ENCODE data around the gene HERC2. TPM values are rescaled to one million over a fixed set of nuclear protein-coding genes. Genes with fewer than 3 reads are reported as not detected.
"Not testable (repeated sequence)": the region's sequence is repeated elsewhere in the genome, so short reads cannot be mapped to it uniquely, and the experiment has no call there.

The HERC2 gene
- total and polyA plus RNA-seq, 2 of the 4 experiments (the other 2 are of a cell fraction), result 20.8 to 28.9 TPM

GRCh38 chr15:28202124-28202523, 119.9 kb downstream of the HERC2 start:
- H3K23ac ChIP-seq (ENCODE audit: low read depth, low read length); H3K4me2 ChIP-seq (ENCODE audit: low read depth, low read length); in situ Hi-C loops (cut with MboI; ENCODE audit: low sequenced_read_pairs); H2BK5ac ChIP-seq (ENCODE audit: low read depth, low read length, poor library complexity, severe bottlenecking); H4K91ac ChIP-seq (ENCODE audit: insufficient read depth, low read depth, low read length); H2BK120ac ChIP-seq (ENCODE audit: low read depth, low read length); POLR2A ChIA-PET (ENCODE audit: unreplicated experiment); H2AK9ac ChIP-seq (replicated peaks; ENCODE audit: low read depth, low read length, poor library complexity); H3K9me1 ChIP-seq (ENCODE audit: insufficient read depth, low read length); H3K9ac ChIP-seq (ENCODE audit: low read depth, low read length); H3K14ac ChIP-seq (replicated peaks; ENCODE audit: low read depth, low read length); H3K27ac ChIP-seq (ENCODE audit: insufficient read depth, low read length); H3K9me3 ChIP-seq (ENCODE audit: control insufficient read depth, insufficient read depth, low read length); H2BK15ac ChIP-seq (ENCODE audit: low read depth, low read length); H2AK5ac ChIP-seq (ENCODE audit: low read depth, low read length); BruUV-seq (replicated peaks); H3K18ac ChIP-seq (ENCODE audit: low read depth, low read length); ATAC-seq (ENCODE audit: low read depth); H2BK20ac ChIP-seq (ENCODE audit: low read depth, low read length); H2AFZ ChIP-seq (replicated peaks; ENCODE audit: low read length, poor library complexity); DNase-seq; H3K4ac ChIP-seq (ENCODE audit: low read depth, low read length); CTCF ChIA-PET; H3K4me3 ChIP-seq (ENCODE audit: insufficient read depth, low read depth, low read length); intact Hi-C loops (cut with micrococcal nuclease); dilution Hi-C loops (cut with HindIII; ENCODE audit: low sequenced_read_pairs, unreplicated experiment); H3K56ac ChIP-seq (ENCODE audit: extremely low read depth, insufficient read depth, low read length); H4K20me1 ChIP-seq (ENCODE audit: insufficient read depth, low read length); H3K4me1 ChIP-seq (ENCODE audit: control insufficient read depth, insufficient read depth, low read length); H4K8ac ChIP-seq (ENCODE audit: low read depth in 2 of 2, low read length in 2 of 2); H3K36me3 ChIP-seq (ENCODE audit: control insufficient read depth, insufficient read depth, low read length); H3K27me3 ChIP-seq (ENCODE audit: control insufficient read depth, insufficient read depth, low read length); H3K79me1 ChIP-seq (ENCODE audit: low read depth in 1 of 2, low read length in 2 of 2); H4K5ac ChIP-seq (ENCODE audit: low read depth, low read length): not testable (repeated sequence)
- WGBS, 2 experiments (ENCODE audit: extremely low coverage in 2 of 2, insufficient read length in 1 of 2), result no CpG with 5 or more reads among the region's 23 CpGs

- H3K56ac ChIP-seq (ENCODE audit: extremely low read depth, insufficient read depth, low read length); POLR2A ChIA-PET (ENCODE audit: unreplicated experiment); H3K27ac ChIP-seq (ENCODE audit: insufficient read depth, low read length); in situ Hi-C loops (cut with MboI; ENCODE audit: low sequenced_read_pairs); H4K20me1 ChIP-seq (ENCODE audit: insufficient read depth, low read length); H2BK15ac ChIP-seq (ENCODE audit: low read depth, low read length); H2BK120ac ChIP-seq (ENCODE audit: low read depth, low read length); H3K23ac ChIP-seq (ENCODE audit: low read depth, low read length); H4K91ac ChIP-seq (ENCODE audit: insufficient read depth, low read depth, low read length); ATAC-seq (ENCODE audit: low read depth); DNase-seq; H3K27me3 ChIP-seq (ENCODE audit: control insufficient read depth, insufficient read depth, low read length); BruUV-seq (replicated peaks); H3K14ac ChIP-seq (replicated peaks; ENCODE audit: low read depth, low read length); H2AFZ ChIP-seq (replicated peaks; ENCODE audit: low read length, poor library complexity); CTCF ChIA-PET; H2AK5ac ChIP-seq (ENCODE audit: low read depth, low read length); H3K36me3 ChIP-seq (ENCODE audit: control insufficient read depth, insufficient read depth, low read length); H3K9me3 ChIP-seq (ENCODE audit: control insufficient read depth, insufficient read depth, low read length); H2BK20ac ChIP-seq (ENCODE audit: low read depth, low read length); H3K4me1 ChIP-seq (ENCODE audit: control insufficient read depth, insufficient read depth, low read length); H4K8ac ChIP-seq (ENCODE audit: low read depth in 2 of 2, low read length in 2 of 2); H3K79me1 ChIP-seq (ENCODE audit: low read depth in 1 of 2, low read length in 2 of 2); H3K9me1 ChIP-seq (ENCODE audit: insufficient read depth, low read length); H3K18ac ChIP-seq (ENCODE audit: low read depth, low read length); H3K4me2 ChIP-seq (ENCODE audit: low read depth, low read length); H3K4me3 ChIP-seq (ENCODE audit: insufficient read depth, low read depth, low read length); dilution Hi-C loops (cut with HindIII; ENCODE audit: low sequenced_read_pairs, unreplicated experiment); H2BK5ac ChIP-seq (ENCODE audit: low read depth, low read length, poor library complexity, severe bottlenecking); intact Hi-C loops (cut with micrococcal nuclease); H3K9ac ChIP-seq (ENCODE audit: low read depth, low read length); H4K5ac ChIP-seq (ENCODE audit: low read depth, low read length); H2AK9ac ChIP-seq (replicated peaks; ENCODE audit: low read depth, low read length, poor library complexity); H3K4ac ChIP-seq (ENCODE audit: low read depth, low read length): not testable (repeated sequence)
- no CpG with 5 or more reads among the region's 2 CpGs for WGBS, 2 experiments (ENCODE audit: extremely low coverage in 2 of 2, insufficient read length in 1 of 2)
These were observed 123.8 kb downstream of the HERC2 start for GRCh38 chr15:28198215-28198614.
